Measurements from ENCODE around the gene EPHB3. TPM values are rescaled to one million over a fixed set of nuclear protein-coding genes. Genes with fewer than 3 reads are reported as not detected.

The EPHB3 gene
- total and polyA plus RNA-seq, 10 of the 15 experiments (the other 5 are each of a cell fraction or from before 2014, with no cell fraction given) = 0.09 TPM; not detected in 9

GRCh38 chr3:184514171-184514490 is 47.5 kb upstream of the EPHB3 start (continued):
- TF ChIP-seq CTCF (IDR thresholded peaks at IDR 0.05 in 2 of 3, conservative IDR thresholded peaks at IDR 0.05 in 1 of 3; ENCODE audit: control insufficient read depth in 2 of 3, extremely low read depth in 1 of 3, insufficient read depth in 1 of 3, low read depth in 3 of 3, low read length in 3 of 3) = no peak
- no peak for TF ChIP-seq ZNF622 (IDR thresholded peaks at IDR 0.05)

- Histone ChIP-seq H3K36me3 (ENCODE audit: control insufficient read depth in 2 of 2, insufficient read depth in 2 of 2, low read length in 1 of 2) (no peaks in the 10 kb centered on the region), H3K79me2 (ENCODE audit: control insufficient read depth, insufficient read depth, low read length) (no peaks in the 10 kb centered on the region), H3K9ac (ENCODE audit: control insufficient read depth, insufficient read depth, low read length) (no peak overlapping the region), H3K4me1 (ENCODE audit: control insufficient read depth, insufficient read depth, low read length) (no peaks in the 10 kb centered on the region), H3K9me3 (replicated peaks; ENCODE audit: control insufficient read depth, insufficient read depth, low read length) (no peaks in the 10 kb centered on the region; the same call in 2 of the 3 replicates), H3K27ac (ENCODE audit: control insufficient read depth, insufficient read depth) (no peak overlapping the region), H3K4me3 (no peak overlapping the region), H3K4me2 (ENCODE audit: control insufficient read depth, insufficient read depth) (no peak overlapping the region), H4K20me1 (ENCODE audit: control insufficient read depth, insufficient read depth) (no peaks in the 10 kb centered on the region), H3K27me3 (replicated peaks in 1 of 2; ENCODE audit: control insufficient read depth in 2 of 2, insufficient read depth in 2 of 2, low read length in 1 of 2) (peaks cover 3 to 21% of the 10 kb centered on the region in 2 experiments), H2AFZ (ENCODE audit: control insufficient read depth, low read depth, low read length) (no peak overlapping the region)
- no TSS peak for BruUV-seq (replicated peaks)
- CTCF ChIA-PET = interaction anchor here (0.9 to 1.4 kb wide), 3 partner anchors 10 to 19 kb away, joined by 3 read pairs; no protein-coding TSS in a partner anchor
- SMC1A ChIA-PET (ENCODE audit: uncharacterized antibody, unreplicated experiment) = no interaction called here
- RAD21 ChIA-PET (ENCODE audit: unreplicated experiment) = no interaction called here
- intact Hi-C loops (cut with micrococcal nuclease; ENCODE audit: unreplicated experiment) = no loop called here
- WGBS (ENCODE audit: insufficient coverage, insufficient replicate concordance, low lambda C conversion rate, missing lambda C conversion rate) = 33% methylated on average over 7 of the region's 7 CpGs
- DNase-seq (ENCODE audit: low read depth, low spot score) (no peak), FAIRE-seq (no peak), ATAC-seq (no peak)
- in situ Hi-C loops (cut with MboI) = no loop called here
- no peak for TF ChIP-seq ZZZ3 (IDR thresholded peaks at IDR 0.05; ENCODE audit: control insufficient read depth, insufficient read length, low read depth)
- TF ChIP-seq LARP7 (IDR thresholded peaks at IDR 0.05) = no peak
- no peak for TF ChIP-seq NKRF (conservative IDR thresholded peaks at IDR 0.05)
- no peak for TF ChIP-seq RCOR1 (conservative IDR thresholded peaks at IDR 0.05; ENCODE audit: low read depth, low read length)
- TF ChIP-seq ESRRA (IDR thresholded peaks at IDR 0.05; ENCODE audit: low read length) = no peak
- TF ChIP-seq CREM (IDR thresholded peaks at IDR 0.05; ENCODE audit: low read depth) = no peak
- POLR2A ChIA-PET = no interaction called here
Observed at GRCh38 chr3:184523825-184524615, 37.6 kb upstream of the EPHB3 start.

All from GM12878 (cell line).